Stomach (tissue), 4 donors: ENCODE results near the gene PCBP3.

Experiments
- EP300 ChIP-seq: sonication (generic); formaldehyde crosslinking; IDR thresholded peaks from one replicate; pipeline ENCODE4 v1.6.1; 2017; ENCODE audit warnings: antibody characterized with exemption
- POLR2A ChIP-seq, 4 donors: fragments of 450-650 bp; IDR thresholded peaks; one replicate each; pipeline ENCODE4 v1.6.1; 2016; ENCODE audit warnings: antibody characterized with exemption in 4 of 4, control low read depth in 2 of 4, mild to moderate bottlenecking in 1 of 4, moderate library complexity in 1 of 4
- TF ChIP-seq, protein P1 (sequence below), 7 experiments: fragments of 450-650 bp in 4 of 7; fragments of 200-600 bp in 3 of 7; sonication (generic) in 3 of 7; IDR thresholded peaks; one replicate each; pipeline ENCODE4 v1.5.1; 2016 to 2019; ENCODE audit warnings: antibody characterized with exemption in 7 of 7, control low read depth in 2 of 7, mild to moderate bottlenecking in 1 of 7

DNA sequence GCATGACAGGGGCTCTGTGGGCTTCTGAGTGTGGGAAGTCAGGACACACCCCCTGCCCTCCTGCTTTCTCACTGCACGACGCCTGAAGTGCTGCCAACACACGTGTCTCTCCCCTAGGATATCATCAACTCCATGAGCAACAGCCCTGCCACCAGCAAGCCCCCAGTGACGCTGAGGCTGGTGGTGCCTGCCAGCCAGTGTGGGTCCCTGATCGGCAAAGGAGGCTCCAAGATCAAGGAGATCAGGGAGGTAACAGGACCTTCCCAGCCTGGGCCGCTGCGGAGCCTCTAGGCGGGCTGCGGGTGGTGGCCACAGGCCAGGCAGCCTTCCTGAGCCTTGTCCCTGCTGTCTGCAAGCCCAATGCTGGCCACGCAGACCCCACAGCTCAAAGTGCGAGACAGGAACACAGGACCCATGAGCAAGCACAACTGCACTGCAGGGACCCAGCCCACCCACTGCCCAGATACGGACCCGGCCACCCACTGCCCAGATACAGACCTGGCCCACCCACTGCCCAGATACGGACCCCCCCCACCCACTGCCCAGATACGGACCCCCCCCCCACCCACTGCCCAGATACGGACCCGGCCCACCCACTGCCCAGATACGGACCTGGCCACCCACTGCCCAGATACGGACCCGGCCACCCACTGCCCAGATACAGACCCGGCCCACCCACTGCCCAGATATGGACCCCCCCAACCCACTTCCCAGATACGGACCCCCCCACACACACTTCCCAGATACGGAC lies 265.9 kb downstream of the PCBP3 start:
- TF ChIP-seq EP300 (no peak), POLR2A (IDR thresholded peaks at IDR 0.05) (no peak)
- TF ChIP-seq, protein P1, sequence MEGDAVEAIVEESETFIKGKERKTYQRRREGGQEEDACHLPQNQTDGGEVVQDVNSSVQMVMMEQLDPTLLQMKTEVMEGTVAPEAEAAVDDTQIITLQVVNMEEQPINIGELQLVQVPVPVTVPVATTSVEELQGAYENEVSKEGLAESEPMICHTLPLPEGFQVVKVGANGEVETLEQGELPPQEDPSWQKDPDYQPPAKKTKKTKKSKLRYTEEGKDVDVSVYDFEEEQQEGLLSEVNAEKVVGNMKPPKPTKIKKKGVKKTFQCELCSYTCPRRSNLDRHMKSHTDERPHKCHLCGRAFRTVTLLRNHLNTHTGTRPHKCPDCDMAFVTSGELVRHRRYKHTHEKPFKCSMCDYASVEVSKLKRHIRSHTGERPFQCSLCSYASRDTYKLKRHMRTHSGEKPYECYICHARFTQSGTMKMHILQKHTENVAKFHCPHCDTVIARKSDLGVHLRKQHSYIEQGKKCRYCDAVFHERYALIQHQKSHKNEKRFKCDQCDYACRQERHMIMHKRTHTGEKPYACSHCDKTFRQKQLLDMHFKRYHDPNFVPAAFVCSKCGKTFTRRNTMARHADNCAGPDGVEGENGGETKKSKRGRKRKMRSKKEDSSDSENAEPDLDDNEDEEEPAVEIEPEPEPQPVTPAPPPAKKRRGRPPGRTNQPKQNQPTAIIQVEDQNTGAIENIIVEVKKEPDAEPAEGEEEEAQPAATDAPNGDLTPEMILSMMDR (IDR thresholded peaks at IDR 0.05), result no peak
